HG03558 (cell line): ENCODE data around the gene FHOD1.

Experiments used
- ATAC-seq: cut with Tn5 transposase; IDR thresholded peaks from one replicate; pipeline ENCODE4 v1.9.1; 2021; ENCODE audit warnings: moderate number of reproducible peaks; ENCODE audit not compliant: unreplicated experiment; ENCODE audit errors: extremely low read depth

FHOD1 gene

GRCh38 chr16:67247192-67248072, at the start of gene FHOD1:
TSS of gene FHOD1 (minus strand) at chr16:67247481. CDS start at chr16:67247410, 71 bp downstream.
- peak; percentile 38 for ATAC-seq

DNA sequence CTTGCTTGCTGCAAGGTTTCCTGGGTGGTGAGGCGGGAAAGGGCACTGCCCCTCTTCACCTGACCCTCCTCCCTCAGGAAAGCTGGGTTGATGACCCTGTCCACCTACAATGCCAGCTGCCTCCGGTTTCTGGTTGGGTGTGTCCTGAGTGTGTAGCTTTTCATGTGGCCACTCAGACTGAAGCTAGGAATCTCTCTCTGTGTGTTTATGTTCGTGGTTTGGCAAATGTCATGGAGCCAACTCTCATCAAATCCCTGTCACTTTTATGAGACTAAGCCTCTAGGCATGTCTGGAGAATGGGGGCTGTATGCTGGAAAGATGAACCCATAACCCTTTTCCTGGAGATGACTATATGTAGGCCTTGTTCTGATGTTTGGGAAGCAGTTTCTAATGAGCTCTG, 49.1 kb upstream of the FHOD1 start:
- no peak for ATAC-seq

GRCh38 chr16:67294938-67295361, 47.7 kb upstream of the FHOD1 start:
- no peak for ATAC-seq

- ATAC-seq = no peak
Observed at GRCh38 chr16:67294171-67294757, 47.0 kb upstream of the FHOD1 start.

DNA sequence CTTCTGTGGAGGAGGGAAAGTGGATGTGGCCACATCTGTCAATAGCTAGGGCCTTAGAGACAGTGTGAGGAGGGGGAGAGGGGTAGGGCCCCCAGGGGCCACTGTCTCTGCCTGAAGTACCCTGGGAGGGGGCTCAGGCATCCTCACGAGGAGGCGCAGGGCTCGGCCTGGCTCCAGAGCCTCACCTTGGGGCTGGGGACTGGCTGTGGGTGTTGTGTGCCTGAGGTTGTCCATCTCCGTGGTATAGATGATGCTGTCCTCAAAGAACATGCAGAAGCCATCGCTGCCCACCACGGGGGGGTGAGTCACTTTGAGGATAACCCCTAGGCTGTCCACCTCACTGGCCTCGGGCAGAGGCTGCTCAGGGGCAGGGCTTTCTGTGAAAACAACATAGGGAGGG, 44.2 kb upstream of the FHOD1 start:
- no peak for ATAC-seq

GRCh38 chr16:67287960-67288359, 40.7 kb upstream of the FHOD1 start:
- ATAC-seq = no peak

- no peak for ATAC-seq
Observed at GRCh38 chr16:67286441-67287235, 39.4 kb upstream of the FHOD1 start.

- ATAC-seq = no peak
Observed at GRCh38 chr16:67284699-67285646, 37.7 kb upstream of the FHOD1 start.

DNA sequence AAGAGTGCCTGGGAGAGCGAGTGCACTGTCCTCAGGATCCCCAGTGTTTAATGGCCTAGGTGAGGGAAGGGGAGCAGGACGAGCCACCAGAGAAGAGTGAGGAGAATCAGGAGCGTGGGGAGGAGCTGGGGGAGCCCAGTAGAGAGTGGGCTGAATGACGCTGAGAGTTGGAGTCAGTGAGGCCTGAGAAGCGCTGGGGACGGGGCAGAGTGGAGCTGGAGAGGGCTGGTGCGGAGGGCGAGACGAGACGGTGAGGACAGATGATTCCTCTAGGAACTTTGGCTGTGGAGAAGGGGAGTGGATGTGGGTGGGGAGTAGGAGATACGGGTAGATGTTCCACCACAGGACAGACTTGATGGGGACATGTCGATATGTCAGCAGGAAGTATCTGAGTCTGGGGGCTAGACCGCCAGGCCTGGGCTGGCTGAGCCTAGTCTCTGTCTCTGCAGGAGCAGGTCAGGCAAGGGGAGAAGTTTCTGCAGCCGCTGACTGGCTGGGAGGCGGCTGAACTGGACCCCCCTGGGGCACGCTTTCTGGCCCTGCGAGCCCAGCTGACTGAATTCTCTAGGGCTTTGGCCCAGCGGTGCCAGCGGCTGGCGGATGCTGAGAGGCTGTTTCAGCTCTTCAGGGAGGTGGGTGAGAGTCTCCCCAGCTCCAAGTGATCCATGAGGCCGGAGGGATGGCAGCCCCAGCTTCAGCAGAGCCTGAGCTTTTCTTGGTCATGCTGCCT, 36.7 kb upstream of the FHOD1 start:
- no peak for ATAC-seq

- no peak for ATAC-seq
Observed at GRCh38 chr16:67283039-67283825, 36.0 kb upstream of the FHOD1 start.

DNA sequence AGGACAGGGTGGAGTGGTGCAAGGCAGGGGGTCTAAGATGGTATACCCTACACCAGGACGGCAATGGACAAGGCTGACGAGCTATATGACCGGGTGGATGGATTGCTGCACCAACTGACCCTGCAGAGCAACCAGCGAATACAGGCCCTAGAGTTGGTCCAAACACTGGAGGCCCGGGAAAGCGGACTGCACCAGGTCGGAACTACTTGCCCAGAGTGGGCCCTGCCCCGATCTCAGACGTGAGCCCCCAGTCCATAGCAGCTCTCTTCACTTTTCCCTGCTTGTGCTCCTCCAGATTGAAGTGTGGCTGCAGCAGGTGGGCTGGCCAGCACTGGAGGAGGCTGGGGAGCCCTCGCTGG, 35.1 kb upstream of the FHOD1 start:
- no peak for ATAC-seq

GRCh38 chr16:67281536-67282446, 34.5 kb upstream of the FHOD1 start:
- ATAC-seq = no peak

DNA sequence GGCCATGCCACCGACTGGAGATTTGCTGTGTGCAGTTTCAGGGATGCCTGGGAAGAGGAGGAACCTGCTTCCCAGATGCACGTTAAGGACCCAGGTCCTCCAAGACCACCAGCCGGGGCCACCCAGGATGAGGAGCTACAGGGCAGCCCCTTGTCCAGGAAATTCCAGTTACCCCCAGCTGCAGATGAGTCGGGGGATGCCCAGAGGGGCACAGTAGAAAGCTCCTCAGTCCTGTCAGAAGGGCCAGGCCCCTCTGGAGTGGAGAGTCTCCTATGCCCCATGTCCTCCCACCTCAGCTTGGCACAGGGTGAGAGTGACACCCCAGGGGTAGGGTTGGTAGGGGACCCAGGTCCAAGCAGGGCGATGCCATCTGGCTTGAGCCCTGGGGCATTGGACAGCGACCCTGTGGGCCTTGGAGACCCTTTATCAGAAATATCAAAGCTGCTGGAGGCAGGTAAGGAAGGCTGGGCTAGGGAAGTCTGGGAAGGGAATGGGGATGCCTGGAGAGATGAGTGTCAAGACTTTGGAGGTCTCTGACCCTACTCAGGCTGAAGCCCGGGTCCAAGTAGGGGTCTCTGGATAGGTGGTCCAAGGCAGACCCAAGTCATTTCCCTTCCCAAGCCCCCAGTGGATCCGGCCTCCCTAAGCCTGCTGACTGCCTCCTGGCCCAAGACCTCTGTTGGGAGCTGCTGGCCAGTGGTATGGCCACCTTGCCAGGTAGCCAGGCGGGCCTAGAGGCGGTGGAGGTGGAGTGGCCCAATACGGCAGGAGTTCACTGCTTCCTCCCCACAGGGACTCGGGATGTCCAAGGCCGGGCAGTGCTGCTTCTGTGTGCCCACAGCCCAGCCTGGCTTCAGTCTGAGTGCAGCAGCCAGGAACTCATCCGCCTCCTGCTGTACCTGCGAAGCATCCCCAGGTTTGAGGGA, 33.1 kb upstream of the FHOD1 start:
- no peak for ATAC-seq

DNA sequence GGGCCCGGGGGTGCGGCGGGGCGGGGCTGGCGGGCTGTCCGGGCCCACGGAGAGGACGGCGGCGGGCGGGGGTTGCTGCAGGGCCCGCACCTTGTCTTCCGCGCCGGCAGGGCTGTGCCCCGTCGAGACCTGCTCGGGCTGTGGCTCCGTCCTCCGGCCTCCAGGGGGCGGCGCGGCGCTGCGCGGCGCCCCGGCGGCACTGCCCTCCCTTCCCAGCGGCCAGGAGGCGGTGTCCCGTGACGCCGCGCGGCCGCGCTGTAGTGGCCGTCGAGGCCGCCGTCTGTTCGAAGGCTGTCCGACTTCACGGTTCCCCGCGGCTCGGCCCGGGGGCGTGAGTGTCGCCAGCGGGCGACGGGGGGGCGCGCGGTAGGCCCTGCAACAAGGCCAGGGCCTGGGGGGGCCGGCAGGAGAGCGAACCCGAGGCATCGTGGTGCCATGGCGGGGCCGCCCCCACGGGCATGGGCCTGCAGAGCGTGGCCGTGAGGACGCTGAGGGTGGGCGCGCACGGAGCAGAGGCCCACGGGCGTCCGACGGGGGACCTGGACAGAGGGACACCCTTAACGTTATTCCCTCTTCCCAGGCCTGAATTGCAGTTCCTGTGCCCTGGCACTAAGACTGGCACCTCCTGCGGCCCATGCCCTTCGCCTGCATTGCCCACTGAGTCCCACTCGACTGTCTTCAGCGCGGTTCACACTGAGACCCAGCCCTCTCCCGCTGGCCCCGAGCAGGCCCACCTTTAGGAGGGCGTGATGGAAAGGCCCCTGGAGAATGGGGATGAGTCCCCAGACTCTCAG, 32.2 kb upstream of the FHOD1 start, which contains the start of gene PLEKHG4:
PLEKHG4 (plus strand) TSS at position 237 of the 794 bp plus-strand sequence; CDS start at position 750, 513 bp downstream.
- peak; percentile 43 for ATAC-seq

DNA sequence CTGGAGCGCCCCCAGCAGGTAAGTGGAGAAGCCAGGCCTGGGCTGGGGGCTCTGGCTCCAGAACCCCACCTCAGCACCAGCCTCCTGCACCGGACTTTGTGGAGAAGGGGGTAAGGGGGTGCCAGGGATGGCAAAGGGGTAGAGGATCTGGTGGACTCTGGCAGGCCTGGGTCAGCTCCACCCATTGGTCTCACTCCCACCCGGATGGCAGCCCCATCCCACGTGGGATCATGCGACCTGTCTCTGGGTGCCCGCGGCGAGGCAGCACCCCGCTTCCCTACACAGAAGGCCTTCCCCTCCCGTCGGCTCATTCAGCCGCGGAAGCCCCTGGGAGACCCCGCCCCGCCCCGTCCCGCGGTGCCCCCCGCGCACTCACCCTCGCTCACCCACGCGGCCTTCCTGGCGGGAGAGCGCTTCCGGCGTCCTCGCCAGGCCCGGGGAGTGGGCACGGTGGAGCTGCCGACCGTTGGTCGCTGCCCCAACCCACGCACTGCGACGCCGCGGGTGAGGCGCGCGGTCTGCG, 31.6 kb upstream of the FHOD1 start:
- no peak for ATAC-seq
